Measurements from ENCODE around the gene NAE1.
"Not testable (repeated sequence)": the region's sequence is repeated elsewhere in the genome, so short reads cannot be mapped to it uniquely, and the experiment has no call there.

The NAE1 gene

DNA sequence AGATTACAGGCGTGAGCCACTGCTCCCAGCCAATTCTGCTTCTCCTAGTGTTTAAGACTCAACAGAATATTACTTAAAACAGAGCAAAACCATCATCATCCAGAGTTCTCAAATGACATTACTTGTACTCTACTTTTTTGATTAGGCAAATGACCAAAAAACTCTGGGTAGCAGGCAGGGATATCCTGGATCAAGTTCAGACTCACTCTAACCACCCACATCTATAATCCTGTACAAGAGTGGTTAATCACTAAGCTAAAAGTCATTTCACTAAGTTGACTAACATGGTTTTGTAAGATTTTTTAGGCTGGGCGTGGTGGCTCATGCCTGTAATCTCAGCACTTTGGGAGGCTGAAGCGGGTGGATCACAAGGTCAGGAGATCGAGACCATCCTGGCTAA is 6.8 kb downstream of the NAE1 start:
- DNase-seq (ENCODE audit: insufficient read length, low spot score): no peak
- TF ChIP-seq SPI1 (IDR thresholded peaks at IDR 0.05; ENCODE audit: low read depth, low read length): no peak
- TF ChIP-seq POLR2A (IDR thresholded peaks at IDR 0.05; ENCODE audit: low read depth, low read length): no peak
- no peak for TF ChIP-seq POU2F2 (IDR thresholded peaks at IDR 0.05; ENCODE audit: low read depth, low read length)
- no peak for TF ChIP-seq PAX5 (IDR thresholded peaks at IDR 0.05; ENCODE audit: insufficient read depth, low read length, severe bottlenecking)
- TF ChIP-seq TAF1 (IDR thresholded peaks at IDR 0.05; ENCODE audit: low read depth, low read length): no peak
- no peak for TF ChIP-seq POLR2AphosphoS5 (IDR thresholded peaks at IDR 0.05; ENCODE audit: low read depth, low read length)

DNA sequence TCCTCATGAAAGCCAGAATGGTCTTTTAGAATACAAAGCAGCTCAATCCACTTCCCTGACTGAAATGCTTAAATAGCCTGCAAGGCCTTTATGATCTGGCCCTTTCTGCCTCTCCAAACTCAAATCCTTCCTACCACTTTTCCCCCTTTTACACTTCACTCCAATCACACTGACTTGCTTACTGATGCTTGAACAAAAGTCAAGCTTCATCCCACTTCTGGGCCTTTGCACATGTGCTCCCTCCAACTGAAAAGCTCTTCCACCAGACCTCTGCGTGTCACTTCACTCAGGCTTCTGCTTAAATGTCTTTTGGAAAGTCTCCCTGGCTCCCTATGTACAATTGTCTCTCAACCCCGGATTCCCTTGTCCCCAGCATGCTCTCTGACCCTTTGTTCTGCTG is 16.0 kb downstream of the NAE1 start:
- FAIRE-seq (no peak), DNase-seq (ENCODE audit: insufficient read length, low spot score) (no peak)
- TF ChIP-seq POLR2AphosphoS5 (IDR thresholded peaks at IDR 0.05; ENCODE audit: low read depth, low read length) (no peak), PAX5 (IDR thresholded peaks at IDR 0.05; ENCODE audit: insufficient read depth, low read length, severe bottlenecking) (no peak), POU2F2 (IDR thresholded peaks at IDR 0.05; ENCODE audit: low read depth, low read length) (no peak), POLR2A (IDR thresholded peaks at IDR 0.05; ENCODE audit: low read depth, low read length) (no peak), TAF1 (IDR thresholded peaks at IDR 0.05; ENCODE audit: low read depth, low read length) (no peak), SPI1 (IDR thresholded peaks at IDR 0.05; ENCODE audit: low read depth, low read length) (no peak)

More for the DNA sequence above, 6.8 kb downstream of the NAE1 start:
- no peak for FAIRE-seq

GRCh38 chr16:66811043-66811442 is 19.7 kb downstream of the NAE1 start:
- TF ChIP-seq PAX5 (IDR thresholded peaks at IDR 0.05; ENCODE audit: insufficient read depth, low read length, severe bottlenecking): no peak
- TF ChIP-seq TAF1 (IDR thresholded peaks at IDR 0.05; ENCODE audit: low read depth, low read length): no peak
- no peak for TF ChIP-seq SPI1 (IDR thresholded peaks at IDR 0.05; ENCODE audit: low read depth, low read length)
- no peak for TF ChIP-seq POU2F2 (IDR thresholded peaks at IDR 0.05; ENCODE audit: low read depth, low read length)
- TF ChIP-seq POLR2AphosphoS5 (IDR thresholded peaks at IDR 0.05; ENCODE audit: low read depth, low read length): no peak
- TF ChIP-seq POLR2A (IDR thresholded peaks at IDR 0.05; ENCODE audit: low read depth, low read length): no peak
- no peak for FAIRE-seq

GRCh38 chr16:66810391-66810790 is 20.4 kb downstream of the NAE1 start:
- FAIRE-seq: no peak
- TF ChIP-seq TAF1 (IDR thresholded peaks at IDR 0.05; ENCODE audit: low read depth, low read length): no peak
- no peak for TF ChIP-seq POLR2AphosphoS5 (IDR thresholded peaks at IDR 0.05; ENCODE audit: low read depth, low read length)
- TF ChIP-seq POU2F2 (IDR thresholded peaks at IDR 0.05; ENCODE audit: low read depth, low read length): no peak
- no peak for TF ChIP-seq SPI1 (IDR thresholded peaks at IDR 0.05; ENCODE audit: low read depth, low read length)
- no peak for TF ChIP-seq PAX5 (IDR thresholded peaks at IDR 0.05; ENCODE audit: insufficient read depth, low read length, severe bottlenecking)
- no peak for TF ChIP-seq POLR2A (IDR thresholded peaks at IDR 0.05; ENCODE audit: low read depth, low read length)
- DNase-seq (ENCODE audit: insufficient read length, low spot score): no peak

More at GRCh38 chr16:66811043-66811442, 19.7 kb downstream of the NAE1 start:
- no peak for DNase-seq (ENCODE audit: insufficient read length, low spot score)

GRCh38 chr16:66809765-66810164 is 21.0 kb downstream of the NAE1 start:
- no peak for TF ChIP-seq POLR2A (IDR thresholded peaks at IDR 0.05; ENCODE audit: low read depth, low read length)
- no peak for TF ChIP-seq SPI1 (IDR thresholded peaks at IDR 0.05; ENCODE audit: low read depth, low read length)
- no peak for TF ChIP-seq TAF1 (IDR thresholded peaks at IDR 0.05; ENCODE audit: low read depth, low read length)
- no peak for TF ChIP-seq POLR2AphosphoS5 (IDR thresholded peaks at IDR 0.05; ENCODE audit: low read depth, low read length)
- no peak for TF ChIP-seq POU2F2 (IDR thresholded peaks at IDR 0.05; ENCODE audit: low read depth, low read length)
- no peak for TF ChIP-seq PAX5 (IDR thresholded peaks at IDR 0.05; ENCODE audit: insufficient read depth, low read length, severe bottlenecking)
- DNase-seq (ENCODE audit: insufficient read length, low spot score): no peak
- FAIRE-seq: no peak

GRCh38 chr16:66802159-66802558 is 28.6 kb downstream of the NAE1 start:
- FAIRE-seq (no peak), DNase-seq (ENCODE audit: insufficient read length, low spot score) (no peak)
- no peak for TF ChIP-seq POLR2AphosphoS5 (IDR thresholded peaks at IDR 0.05; ENCODE audit: low read depth, low read length)
- TF ChIP-seq TAF1 (IDR thresholded peaks at IDR 0.05; ENCODE audit: low read depth, low read length): no peak
- no peak for TF ChIP-seq SPI1 (IDR thresholded peaks at IDR 0.05; ENCODE audit: low read depth, low read length)
- no peak for TF ChIP-seq POLR2A (IDR thresholded peaks at IDR 0.05; ENCODE audit: low read depth, low read length)
- no peak for TF ChIP-seq POU2F2 (IDR thresholded peaks at IDR 0.05; ENCODE audit: low read depth, low read length)
- TF ChIP-seq PAX5 (IDR thresholded peaks at IDR 0.05; ENCODE audit: insufficient read depth, low read length, severe bottlenecking): no peak

DNA sequence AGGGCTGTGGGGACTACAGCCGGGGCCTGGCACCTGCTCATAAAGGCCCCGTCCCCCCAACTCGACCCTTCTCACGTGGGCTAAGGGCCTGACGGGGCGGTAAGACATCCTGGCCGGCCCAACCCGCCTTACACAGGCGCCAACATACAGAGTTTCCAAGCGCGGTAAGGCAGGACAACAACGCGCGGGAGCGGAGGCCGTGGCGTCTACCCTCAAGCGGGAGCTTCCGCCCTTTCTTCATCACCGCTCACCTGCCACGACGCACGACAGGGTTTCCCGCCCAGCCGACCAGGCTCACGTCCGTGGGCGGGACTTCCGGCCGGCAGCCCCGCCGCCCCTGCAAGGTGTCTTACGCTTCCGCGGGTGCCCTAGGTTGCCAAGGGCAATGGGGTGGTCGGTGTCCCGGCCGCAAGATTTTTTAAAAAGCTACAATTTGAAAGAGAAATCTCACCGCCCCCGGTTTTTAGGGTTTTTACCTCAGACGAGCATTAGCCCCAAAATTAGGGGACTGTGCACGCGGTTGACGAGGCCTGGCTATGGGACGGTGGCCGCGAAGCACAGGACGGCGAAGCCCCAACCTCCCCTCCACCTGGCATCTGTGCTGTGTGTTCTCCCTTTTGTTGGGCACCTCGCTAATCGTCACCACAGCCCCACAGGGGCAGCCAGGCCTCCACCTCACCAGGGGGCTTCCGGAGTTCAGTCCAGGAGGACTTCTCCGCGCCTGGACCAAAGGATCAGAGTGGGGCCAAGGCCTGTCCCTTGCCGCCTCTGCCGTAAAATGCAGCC is 29.3 kb downstream of the NAE1 start, which contains the start of gene TERB1:
TSS of gene TERB1 (minus strand) at position 265 of the 786 bp plus-strand sequence. CDS start 4,786 bp downstream, outside the sequence.
- no peak for FAIRE-seq
- TF ChIP-seq POLR2A (IDR thresholded peaks at IDR 0.05; ENCODE audit: low read depth, low read length): no peak
- no peak for DNase-seq (ENCODE audit: insufficient read length, low spot score)

DNA sequence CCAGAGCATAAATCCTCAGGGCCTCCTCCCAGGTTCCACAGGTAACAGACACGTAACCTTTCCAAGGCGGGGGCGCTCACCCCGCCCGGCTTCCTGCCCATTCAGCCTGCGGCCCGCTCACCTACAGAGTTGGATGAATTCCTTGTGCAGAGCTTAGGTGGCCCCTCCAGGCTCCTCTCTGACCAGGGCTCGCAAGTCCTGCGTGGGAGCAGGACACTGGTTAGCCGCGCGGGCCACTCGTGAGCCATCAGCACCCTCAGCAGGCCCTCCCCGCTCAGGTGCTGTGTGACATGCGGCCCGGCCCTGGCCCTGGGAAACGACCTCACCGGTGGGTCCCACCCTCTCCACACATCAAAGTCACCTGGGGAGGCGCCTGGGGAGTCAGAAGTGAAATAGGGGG is 29.9 kb downstream of the NAE1 start:
- TF ChIP-seq POLR2AphosphoS5 (IDR thresholded peaks at IDR 0.05; ENCODE audit: low read depth, low read length): no peak
- TF ChIP-seq POU2F2 (IDR thresholded peaks at IDR 0.05; ENCODE audit: low read depth, low read length): no peak
- TF ChIP-seq SPI1 (IDR thresholded peaks at IDR 0.05; ENCODE audit: low read depth, low read length): no peak
- TF ChIP-seq TAF1 (IDR thresholded peaks at IDR 0.05; ENCODE audit: low read depth, low read length): no peak
- no peak for TF ChIP-seq POLR2A (IDR thresholded peaks at IDR 0.05; ENCODE audit: low read depth, low read length)
- no peak for TF ChIP-seq PAX5 (IDR thresholded peaks at IDR 0.05; ENCODE audit: insufficient read depth, low read length, severe bottlenecking)

GRCh38 chr16:66798161-66798560 is 32.6 kb downstream of the NAE1 start:
- TF ChIP-seq SPI1 (IDR thresholded peaks at IDR 0.05; ENCODE audit: low read depth, low read length): no peak
- TF ChIP-seq TAF1 (IDR thresholded peaks at IDR 0.05; ENCODE audit: low read depth, low read length): no peak
- TF ChIP-seq POLR2A (IDR thresholded peaks at IDR 0.05; ENCODE audit: low read depth, low read length): no peak
- no peak for TF ChIP-seq POLR2AphosphoS5 (IDR thresholded peaks at IDR 0.05; ENCODE audit: low read depth, low read length)
- TF ChIP-seq POU2F2 (IDR thresholded peaks at IDR 0.05; ENCODE audit: low read depth, low read length): no peak
- DNase-seq (ENCODE audit: insufficient read length, low spot score): no peak
- no peak for FAIRE-seq

More for the DNA sequence above, 29.9 kb downstream of the NAE1 start:
- DNase-seq (ENCODE audit: insufficient read length, low spot score) (no peak), FAIRE-seq (no peak)

DNA sequence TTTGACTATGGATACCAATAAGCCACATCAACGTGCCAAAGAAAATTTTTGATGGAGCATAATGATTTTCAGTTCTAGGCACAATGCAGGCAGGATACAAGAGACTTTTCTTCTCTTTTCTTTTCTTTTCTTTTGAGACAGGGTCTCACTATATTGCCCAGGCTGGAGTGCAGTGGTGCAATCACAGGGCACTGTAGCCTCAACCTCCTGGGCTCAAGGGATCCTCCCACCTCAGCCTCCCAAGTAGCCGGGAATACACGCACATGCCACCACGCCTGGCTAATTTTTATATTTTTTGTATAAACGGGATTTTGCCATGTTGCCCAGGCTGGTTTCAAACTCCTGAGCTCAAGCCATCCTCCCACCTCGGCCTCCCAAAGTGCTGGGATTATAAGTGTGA is 36.8 kb downstream of the NAE1 start:
- not testable (repeated sequence) for DNase-seq (ENCODE audit: insufficient read length, low spot score); FAIRE-seq
